HG03064 (cell line): Measurements from ENCODE around the gene TOM1.
"Not testable (repeated sequence)": the region's sequence is repeated elsewhere in the genome, so short reads cannot be mapped to it uniquely, and the experiment has no call there.

Source experiments
- ATAC-seq: cut with Tn5 transposase; IDR thresholded peaks from one replicate; pipeline ENCODE4 v1.9.1; 2021; ENCODE audit warnings: low read depth; ENCODE audit not compliant: unreplicated experiment

Gene TOM1

GRCh38 chr22:35363566-35364086 lies 63.9 kb downstream of the TOM1 start:
- ATAC-seq = no peak

GRCh38 chr22:35364230-35364629 lies 64.5 kb downstream of the TOM1 start:
- ATAC-seq = not testable (repeated sequence)

GRCh38 chr22:35367331-35367886 lies 67.7 kb downstream of the TOM1 start:
- ATAC-seq = no peak

GRCh38 chr22:35368386-35368785 lies 68.7 kb downstream of the TOM1 start:
- no peak for ATAC-seq

- no peak for ATAC-seq
Measured at GRCh38 chr22:35369996-35370395, 70.3 kb downstream of the TOM1 start.

- ATAC-seq = no peak
Measured at GRCh38 chr22:35373781-35374180, 74.1 kb downstream of the TOM1 start.

- ATAC-seq = no peak
Measured at GRCh38 chr22:35375031-35375430, 75.3 kb downstream of the TOM1 start.

GRCh38 chr22:35375526-35375925 lies 75.8 kb downstream of the TOM1 start:
- ATAC-seq = no peak

- no peak for ATAC-seq
Measured at GRCh38 chr22:35376728-35377472, 77.2 kb downstream of the TOM1 start.

GRCh38 chr22:35377735-35378134 lies 78.0 kb downstream of the TOM1 start:
- ATAC-seq = no peak

GRCh38 chr22:35378621-35379020 lies 78.9 kb downstream of the TOM1 start:
- ATAC-seq = no peak

- ATAC-seq = no peak
Measured at GRCh38 chr22:35379146-35379993, 79.7 kb downstream of the TOM1 start.

GRCh38 chr22:35380013-35380412 lies 80.3 kb downstream of the TOM1 start:
- ATAC-seq = no peak

GRCh38 chr22:35380537-35381423 lies 81.1 kb downstream of the TOM1 start, which contains the start of gene HMOX1:
Gene HMOX1, plus strand, starts transcription at chr22:35381096. Its CDS starts 78 bp downstream, at chr22:35381174.
- peak; percentile 50 for ATAC-seq

- ATAC-seq = no peak
Measured at GRCh38 chr22:35381424-35382009, 81.8 kb downstream of the TOM1 start.

- no peak for ATAC-seq
Measured at GRCh38 chr22:35383679-35384071, 84.0 kb downstream of the TOM1 start.

- no peak for ATAC-seq
Measured at GRCh38 chr22:35384527-35384926, 84.8 kb downstream of the TOM1 start.

GRCh38 chr22:35384975-35385588 lies 85.4 kb downstream of the TOM1 start:
- ATAC-seq = no peak

GRCh38 chr22:35386670-35387288 lies 87.1 kb downstream of the TOM1 start:
- no peak for ATAC-seq
